ENCODE data around the gene ATF1. TPM values are rescaled to one million over a fixed set of nuclear protein-coding genes. Genes with fewer than 3 reads are reported as not detected.
"Not testable (repeated sequence)": the region's sequence is repeated elsewhere in the genome, so short reads cannot be mapped to it uniquely, and the experiment has no call there.

Gene ATF1
- polyA plus RNA-seq, 4 donors = 41.2 to 50.2 (median 46.9) TPM

DNA sequence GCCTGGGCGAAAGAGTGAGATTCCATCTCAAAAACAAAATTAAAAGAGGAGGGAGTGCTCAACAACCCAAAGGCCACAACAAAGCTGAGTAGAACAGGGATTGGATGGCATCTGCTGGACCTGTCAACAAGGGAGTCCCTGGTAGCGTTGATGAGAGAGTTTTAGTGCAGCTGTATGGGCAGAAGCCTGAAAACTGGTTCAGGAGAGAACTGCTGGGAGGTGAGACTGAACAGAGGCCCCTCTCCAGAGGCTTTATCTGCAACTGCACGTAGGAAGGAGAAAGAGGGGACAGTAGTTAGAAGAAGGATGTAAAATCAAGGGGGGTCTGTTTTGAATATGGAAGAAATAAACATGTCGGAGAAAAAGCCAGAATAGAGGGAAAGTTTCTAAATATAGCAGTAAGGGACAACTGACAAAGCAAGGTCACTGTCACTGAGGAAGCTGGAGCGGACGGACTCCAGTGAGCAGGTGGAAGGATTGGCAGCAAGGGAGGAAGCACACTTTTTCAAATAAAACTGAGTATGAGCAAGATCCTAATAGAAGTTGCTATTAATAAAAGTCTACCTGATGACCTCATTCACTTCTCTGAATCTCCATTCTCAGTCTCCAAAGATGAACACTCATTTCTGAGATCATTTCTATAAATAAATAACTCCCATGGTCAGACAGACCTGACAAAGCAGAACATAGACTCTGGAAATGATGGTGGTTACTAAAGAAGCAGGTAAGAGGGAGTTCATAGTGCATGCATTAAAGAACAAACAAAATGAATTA is 11.8 kb upstream of the ATF1 start:
- DNase-seq (ENCODE audit: low read depth in 4 of 4, low spot score in 3 of 4) = no peak

GRCh38 chr12:50753232-50753769 is 10.6 kb upstream of the ATF1 start:
- no peak for DNase-seq (ENCODE audit: low read depth in 4 of 4, low spot score in 3 of 4)

GRCh38 chr12:50764286-50765094 is 589 bp downstream of the ATF1 start:
- DNase-seq (ENCODE audit: low read depth in 4 of 4, low spot score in 3 of 4) = peak in 3 of 4 donors; percentile 22 to 36 (median 31)

DNA sequence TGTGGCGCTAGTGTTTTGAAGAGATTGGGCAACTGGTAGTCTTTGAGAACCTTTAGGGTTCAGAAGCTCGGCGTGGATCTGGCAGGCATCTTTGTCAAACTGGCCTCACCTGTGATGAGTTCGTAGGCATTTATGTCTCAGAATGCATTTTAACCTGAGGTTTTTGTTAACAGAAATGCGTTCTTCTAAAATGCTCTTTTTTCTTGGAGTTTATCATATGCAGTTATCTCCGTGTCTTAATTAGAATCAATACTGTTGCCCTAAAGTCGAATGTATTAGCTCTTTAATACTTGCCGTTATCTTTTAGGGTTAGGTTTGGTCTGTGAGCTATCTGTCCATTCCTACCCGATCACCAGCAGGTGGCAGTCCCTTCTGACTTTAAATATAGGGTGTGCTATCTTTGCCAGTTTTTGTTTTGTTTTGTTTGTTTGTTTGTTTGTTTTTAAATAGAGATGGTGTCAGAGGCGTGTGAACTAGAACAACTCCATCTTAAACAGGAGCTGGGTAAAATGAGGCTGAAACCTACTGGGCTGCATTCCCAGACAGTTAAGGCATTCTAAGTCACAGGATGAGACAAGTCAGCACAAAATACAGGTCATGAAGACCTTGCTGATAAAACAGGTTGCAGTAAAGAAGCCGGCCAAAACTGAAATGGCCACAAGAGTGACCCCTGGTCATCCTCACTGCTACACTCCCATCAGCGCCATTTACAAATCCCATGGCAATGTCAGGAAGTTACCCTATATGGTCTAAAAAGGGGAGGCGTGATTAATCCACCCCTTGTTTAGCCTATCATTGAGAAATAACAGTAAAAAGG is 1.4 kb downstream of the ATF1 start:
- peak in 2 of 4 donors; percentile 20 to 29 for DNase-seq (ENCODE audit: low read depth in 4 of 4, low spot score in 3 of 4)

DNA sequence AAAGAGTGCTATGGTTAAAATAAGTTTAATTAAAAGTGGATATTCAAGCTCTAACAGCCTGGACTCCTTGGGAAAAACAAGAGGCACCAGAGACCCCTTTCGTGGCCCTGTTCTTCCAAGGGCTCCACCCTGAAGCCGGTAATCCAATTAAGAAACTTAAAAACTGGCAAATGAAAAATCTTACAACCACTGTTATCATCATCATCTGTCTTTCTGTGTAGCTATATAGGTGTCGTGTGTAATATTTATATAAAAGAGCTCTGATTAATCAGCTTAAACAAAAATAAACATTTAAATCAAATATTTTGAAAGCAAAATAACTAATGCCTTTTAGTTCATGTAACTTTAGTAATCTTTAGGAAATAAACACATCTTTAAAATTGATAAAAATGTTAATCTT is 4.5 kb downstream of the ATF1 start:
- no peak for DNase-seq (ENCODE audit: low read depth in 4 of 4, low spot score in 3 of 4)

- DNase-seq (ENCODE audit: low read depth in 4 of 4, low spot score in 3 of 4) = not testable (repeated sequence)
Measured at GRCh38 chr12:50768813-50769212, 4.9 kb downstream of the ATF1 start.

GRCh38 chr12:50771409-50771808 is 7.5 kb downstream of the ATF1 start:
- DNase-seq (ENCODE audit: low read depth in 4 of 4, low spot score in 3 of 4) = no peak

DNA sequence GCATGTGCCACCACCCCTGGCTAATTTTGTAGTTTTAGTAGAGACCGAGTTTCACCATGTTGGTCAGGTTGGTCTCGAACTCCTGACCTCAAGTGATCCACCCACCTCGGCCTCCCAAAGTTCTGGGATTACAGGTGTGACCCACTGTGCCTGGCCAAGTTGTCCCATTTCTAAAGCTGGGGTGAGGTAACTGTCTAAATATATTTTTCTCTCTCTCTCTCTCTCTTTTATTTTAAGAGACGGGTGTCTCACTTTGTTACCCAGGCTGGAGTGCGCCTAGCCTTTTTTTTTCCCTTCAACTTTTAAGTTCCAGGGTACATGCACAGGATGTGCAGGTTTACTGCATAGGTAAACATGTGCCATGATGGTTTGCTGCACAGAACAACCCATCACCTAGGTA is 8.6 kb downstream of the ATF1 start:
- DNase-seq (ENCODE audit: low read depth in 4 of 4, low spot score in 3 of 4) = no peak

DNA sequence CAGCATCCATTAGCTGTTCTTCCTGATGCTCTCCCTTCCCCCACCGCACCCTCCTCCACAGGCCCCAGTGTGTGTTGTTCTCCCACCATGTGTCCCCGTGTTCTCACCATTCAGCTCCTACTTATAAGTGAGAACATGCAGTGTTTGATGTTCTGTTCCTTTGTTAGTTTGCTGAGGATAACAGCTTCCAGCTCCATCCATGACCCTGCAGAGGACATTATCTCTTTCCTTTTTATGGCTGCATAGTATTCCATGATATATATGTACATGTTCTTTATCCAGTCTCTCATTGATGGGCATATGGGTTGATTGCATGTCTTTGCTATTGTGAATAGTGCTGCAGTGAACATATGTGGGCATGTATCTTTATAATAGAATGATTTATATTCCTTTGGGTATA is 9.0 kb downstream of the ATF1 start:
- no peak for DNase-seq (ENCODE audit: low read depth in 4 of 4, low spot score in 3 of 4)

DNA sequence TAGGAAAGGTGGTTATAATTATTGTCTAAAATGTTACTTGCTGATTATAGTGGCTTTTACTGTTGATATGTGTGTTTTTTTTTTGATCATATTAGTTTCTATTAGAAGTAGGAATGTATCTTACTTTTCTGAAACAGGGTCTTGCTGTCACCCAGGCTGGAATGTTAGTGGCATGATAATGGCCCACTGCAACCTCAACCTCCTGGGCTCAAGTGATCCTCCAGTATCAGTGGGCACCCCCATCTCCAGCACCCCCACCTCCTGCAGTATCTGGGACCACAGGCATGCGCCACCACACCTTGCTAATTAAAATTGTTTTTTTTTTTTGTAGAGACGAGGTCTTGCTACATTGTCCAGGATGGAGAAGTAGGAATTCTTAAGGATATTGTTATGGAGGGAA is 11.3 kb downstream of the ATF1 start:
- DNase-seq (ENCODE audit: low read depth in 4 of 4, low spot score in 3 of 4) = no peak

DNA sequence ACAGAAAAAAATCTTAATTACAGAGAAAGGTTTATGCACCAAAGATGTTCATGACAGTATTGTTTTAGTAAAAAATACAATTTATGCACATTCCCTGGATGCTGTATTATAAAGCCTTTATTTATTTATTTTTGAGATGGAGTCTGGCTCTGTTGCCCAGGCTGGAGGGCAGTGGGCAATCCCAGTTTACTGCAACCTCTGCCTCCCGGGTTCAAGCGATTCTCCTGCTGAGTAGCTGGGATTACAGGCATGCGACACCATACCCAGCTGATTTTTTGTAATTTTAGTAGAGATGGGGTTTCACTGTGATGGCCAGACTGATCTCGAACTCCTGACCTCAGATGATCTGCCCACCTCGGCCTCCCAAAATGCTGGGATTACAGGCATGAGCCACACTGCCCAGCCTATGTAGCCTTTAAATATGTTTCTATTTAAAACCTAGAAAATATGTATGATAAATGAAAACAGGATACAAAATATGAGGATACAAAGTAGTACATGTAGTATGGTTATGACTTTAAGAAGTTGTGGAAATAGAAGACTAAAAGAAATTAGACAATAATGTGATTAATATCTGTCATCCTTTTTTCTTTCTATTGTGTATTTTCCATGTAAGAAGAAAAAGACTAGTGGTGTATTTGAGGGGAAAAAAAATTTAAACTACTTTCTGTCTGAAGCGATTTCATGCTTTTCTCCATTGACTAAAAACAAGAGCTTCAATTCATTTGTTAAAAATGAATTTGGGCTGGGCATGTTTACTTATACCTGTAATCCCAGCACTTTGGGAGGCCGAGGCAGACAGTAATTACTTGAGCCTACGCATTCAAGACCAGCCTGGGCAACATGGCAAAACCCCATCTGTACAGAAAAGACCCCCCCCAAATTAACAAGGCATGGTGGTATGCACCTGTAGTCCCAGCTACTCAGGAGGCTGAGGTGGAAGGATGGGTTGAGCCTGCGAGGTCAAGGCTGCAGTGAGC is 13.1 kb downstream of the ATF1 start:
- DNase-seq (ENCODE audit: low read depth in 4 of 4, low spot score in 3 of 4) = no peak

GRCh38 chr12:50778663-50779590 is 15.0 kb downstream of the ATF1 start:
- DNase-seq (ENCODE audit: low read depth in 4 of 4, low spot score in 3 of 4) = no peak

DNA sequence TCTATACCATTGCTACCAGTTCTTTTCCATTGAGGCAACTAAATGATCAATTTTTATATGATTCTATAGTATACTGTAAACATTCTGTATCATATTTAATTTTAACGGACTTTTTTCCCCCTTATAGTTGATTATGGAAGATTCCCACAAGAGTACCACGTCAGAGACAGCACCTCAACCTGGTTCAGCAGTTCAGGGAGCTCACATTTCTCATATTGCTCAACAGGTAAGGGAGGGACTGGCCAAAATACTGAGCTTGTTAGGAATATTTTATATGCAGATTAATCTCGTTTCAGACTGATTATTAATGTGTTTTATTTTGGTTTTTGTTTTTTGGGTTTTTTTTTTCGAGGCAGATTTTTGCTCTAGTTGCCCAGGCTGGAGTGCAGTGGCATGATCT is 16.1 kb downstream of the ATF1 start:
- DNase-seq (ENCODE audit: low read depth in 4 of 4, low spot score in 3 of 4) = no peak

GRCh38 chr12:50784501-50784900 is 20.6 kb downstream of the ATF1 start:
- no peak for DNase-seq (ENCODE audit: low read depth in 4 of 4, low spot score in 3 of 4)

DNA sequence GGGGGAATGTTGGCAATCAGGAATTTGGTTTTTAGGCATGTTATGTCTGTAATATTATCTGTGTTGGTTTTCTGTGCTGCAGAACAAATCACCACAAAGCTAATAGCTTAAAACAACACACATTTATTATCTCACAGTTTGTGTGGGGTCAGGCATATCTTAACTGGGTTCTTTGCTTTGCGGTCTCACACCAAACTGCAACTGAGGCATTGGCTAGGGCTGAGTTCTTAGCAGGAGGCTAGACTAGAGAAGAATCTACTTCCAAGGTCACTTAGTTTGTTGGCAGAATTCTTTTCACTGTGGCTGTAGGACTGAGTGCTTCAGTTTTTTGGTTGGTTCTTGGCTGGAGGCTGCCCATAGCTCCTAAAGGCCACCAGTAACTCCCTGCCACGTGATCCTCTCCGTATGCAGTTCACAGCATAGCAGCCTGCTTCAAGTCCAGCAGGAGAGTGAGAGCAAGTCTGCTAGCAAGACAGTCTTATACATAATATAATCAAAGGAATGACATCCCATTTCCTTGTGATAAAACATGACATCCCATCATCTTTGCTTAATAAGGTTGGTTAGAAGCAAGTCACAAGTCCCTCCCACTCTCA is 21.6 kb downstream of the ATF1 start:
- no peak for DNase-seq (ENCODE audit: low read depth in 4 of 4, low spot score in 3 of 4)

GRCh38 chr12:50786498-50787231 is 22.8 kb downstream of the ATF1 start:
- DNase-seq (ENCODE audit: low read depth in 4 of 4, low spot score in 3 of 4) = no peak

DNA sequence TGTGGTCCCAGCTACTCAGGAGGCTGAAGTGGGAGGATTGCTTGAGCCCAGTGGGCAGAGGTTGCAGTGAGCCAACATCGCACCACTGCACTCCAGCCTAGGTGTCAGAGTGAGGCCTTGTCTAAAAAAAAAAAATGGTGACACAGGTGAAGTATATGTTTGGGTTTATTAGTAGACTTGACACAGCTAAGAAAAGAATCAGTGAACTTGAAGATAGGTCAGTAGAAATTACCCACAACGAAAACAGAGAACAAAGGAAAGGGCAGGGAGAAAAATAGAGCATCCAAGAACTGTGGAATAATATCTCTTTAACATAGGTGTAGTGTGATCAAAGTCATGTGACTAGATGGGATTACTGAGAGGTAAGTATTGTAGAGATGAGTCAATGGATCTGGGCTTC is 23.7 kb downstream of the ATF1 start:
- DNase-seq (ENCODE audit: low read depth in 4 of 4, low spot score in 3 of 4) = no peak

- no peak for DNase-seq (ENCODE audit: low read depth in 4 of 4, low spot score in 3 of 4)
Measured at GRCh38 chr12:50788561-50788960, 24.7 kb downstream of the ATF1 start.

All from left renal pelvis (tissue), 4 donors.